GM21360 (cell line): Measurements from ENCODE around the gene NMNAT2.

ENCODE experiments used
- ATAC-seq: cut with Tn5 transposase; IDR thresholded peaks from one replicate; pipeline ENCODE4 v1.9.1; 2021; ENCODE audit warnings: mild to moderate bottlenecking, moderate library complexity; ENCODE audit not compliant: unreplicated experiment

Gene NMNAT2

DNA sequence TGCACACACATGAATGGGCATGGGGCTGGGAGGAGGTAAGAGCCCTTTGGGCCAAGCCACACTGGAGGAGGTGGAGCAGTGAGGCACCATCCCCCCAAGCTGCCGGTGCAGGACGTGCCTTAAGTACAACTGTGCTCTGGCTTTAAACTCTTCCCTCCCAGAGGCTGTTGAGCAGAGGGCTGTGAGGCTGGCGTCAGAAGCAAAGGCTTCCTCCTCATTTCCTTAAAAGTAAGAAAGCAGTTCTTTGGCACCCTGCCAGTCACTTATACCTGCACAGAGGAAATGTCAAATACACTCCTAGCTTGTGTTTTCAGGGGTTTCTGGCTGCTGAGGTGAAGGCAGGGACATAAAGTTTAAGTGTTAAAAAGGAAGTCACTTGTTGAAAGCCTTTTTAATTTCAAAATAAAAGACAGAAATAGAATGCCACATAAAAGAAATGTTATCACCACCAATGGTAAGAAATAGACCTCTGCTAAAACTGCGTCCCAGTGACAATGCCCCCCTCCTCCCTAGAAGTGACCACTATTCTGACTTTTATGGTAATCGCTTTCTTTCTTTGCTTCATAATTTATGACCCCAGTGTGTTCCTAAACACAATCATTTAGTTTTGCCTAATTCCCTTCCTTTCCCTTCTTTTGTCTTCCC is 199.1 kb downstream of the NMNAT2 start:
- no peak for ATAC-seq

DNA sequence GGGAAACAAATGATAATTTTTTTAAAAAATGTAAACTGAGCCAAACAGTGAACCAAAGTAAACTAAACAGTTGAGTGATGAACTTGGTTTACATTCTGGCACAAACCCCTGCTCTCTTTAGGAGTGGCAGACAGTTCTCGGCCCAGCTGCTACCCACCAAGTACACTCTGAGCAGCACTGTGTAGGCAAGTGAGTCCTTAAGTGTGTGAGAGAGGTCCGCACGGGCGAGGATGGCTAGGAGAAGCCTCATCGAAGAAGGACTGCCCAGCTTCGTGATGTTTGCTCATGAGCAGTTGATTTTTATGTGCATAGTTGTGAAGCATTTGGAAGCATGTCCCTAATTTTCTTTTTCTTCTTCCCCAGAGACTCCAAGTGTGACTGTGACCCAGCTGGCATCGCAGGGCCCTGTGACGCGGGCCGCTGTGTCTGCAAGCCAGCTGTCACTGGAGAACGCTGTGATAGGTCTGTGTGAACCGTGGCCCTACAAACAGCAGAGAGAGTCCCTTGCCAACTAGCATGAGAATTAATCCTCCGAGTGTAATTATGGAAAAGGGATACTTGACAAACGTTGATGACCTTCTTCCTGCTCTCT is 200.1 kb downstream of the NMNAT2 start:
- no peak for ATAC-seq

DNA sequence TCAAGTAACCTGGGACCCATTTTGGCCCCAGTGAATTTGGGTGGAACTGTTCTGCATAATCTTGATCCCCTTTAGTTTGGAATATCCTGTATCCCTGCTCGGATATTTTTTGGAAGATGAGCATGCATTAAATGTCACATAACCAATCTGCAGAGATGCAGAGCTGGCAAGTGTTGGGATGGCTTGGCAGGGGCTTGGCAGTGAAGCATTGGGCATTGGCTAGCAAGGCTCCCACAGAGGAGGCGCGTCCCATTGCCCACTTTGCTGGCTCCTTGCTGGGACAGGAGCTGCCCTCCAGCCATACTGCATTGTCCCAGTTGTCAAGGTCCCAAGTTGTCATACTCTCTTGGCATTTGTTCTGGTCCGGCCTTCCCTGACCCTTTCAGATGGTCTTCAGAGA is 202.2 kb downstream of the NMNAT2 start:
- ATAC-seq, result no peak

DNA sequence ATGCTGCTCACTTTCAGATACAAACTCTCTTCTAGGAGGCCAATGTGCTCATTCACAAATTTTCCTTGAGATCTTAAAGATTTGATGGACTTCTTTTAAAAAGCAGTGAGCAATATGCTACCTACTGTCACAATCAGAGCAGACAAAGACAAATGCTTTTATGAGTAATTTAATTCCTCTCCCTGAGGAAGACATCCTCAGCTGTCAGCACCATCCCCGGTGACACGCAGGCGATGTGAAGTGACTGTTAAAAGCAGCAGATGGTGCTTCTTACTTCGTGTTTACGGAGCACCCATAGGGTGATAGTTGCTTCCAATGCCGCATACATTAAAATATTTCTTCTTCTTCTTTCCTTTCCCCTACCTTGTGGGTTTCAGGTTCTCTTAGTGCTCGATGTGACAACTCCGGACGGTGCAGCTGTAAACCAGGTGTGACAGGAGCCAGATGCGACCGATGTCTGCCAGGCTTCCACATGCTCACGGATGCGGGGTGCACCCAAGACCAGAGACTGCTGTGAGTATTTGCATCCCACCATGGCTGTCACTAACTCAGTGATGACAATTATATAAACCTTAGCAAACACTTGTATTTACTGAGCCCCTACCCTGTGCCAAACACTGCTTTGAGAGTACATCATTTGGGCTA is 203.0 kb downstream of the NMNAT2 start:
- ATAC-seq, result no peak

DNA sequence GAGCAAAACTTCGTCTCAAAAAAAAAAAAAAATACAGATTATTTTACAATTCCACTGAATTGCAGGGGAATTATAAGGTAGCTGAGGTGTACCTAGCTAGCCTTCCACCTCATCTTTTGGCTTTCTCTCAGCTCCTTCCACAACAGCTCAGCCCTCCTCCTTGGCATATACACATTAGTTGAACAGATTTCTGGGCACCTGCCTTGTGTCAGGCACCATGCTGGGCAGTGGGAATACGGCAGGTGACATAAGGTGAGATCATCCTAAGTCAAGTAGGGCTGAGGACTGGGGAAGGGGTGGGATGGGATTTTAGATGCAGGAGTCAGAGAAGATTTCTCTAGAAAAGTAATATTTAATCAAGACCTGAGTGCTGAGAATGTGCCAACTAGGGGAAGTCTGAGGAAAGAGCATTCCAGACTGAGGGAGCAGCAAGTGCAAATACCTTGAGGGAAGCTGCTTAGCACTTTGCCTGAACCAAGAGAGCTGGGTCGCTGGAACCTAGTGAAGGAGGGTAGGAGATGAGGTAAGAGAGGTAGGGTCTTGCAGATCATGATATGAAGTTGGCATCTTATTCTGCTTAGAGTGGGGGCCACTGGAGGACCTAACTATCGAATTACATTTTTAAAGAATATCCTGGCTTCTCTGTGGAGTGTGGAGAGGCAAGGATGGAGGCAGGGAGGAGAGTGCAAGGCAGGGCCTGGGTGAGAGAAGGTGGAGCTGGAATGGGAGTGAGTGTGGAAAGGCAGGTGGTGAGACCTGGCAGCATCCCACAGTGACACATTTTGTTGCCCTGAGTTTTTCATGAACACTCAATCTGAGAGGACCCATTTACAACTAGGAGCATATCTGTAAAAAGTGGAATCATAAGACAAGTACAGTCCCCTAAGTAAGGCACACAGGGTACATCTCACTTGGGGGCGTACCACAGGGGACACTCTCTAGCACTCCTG is 203.9 kb downstream of the NMNAT2 start:
- no peak for ATAC-seq

DNA sequence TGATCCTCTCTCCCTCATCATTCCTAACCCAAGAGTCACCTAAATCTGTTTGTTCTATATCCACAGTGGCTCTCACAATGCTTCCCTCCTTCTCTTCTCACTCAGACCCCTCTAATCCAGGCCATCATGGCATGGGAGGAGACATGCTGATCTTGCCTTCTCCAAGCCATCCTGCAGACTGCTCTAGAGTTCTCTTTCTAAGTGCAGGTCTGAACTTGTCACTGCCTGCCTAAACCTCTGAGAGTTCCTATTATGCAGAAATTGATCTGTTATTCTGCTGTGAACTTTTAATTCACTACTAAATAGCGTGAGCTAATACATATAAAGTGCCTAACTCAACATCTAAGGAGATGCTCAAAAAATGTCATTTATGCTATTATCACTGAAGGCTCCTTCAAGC is 205.3 kb downstream of the NMNAT2 start:
- no peak for ATAC-seq

DNA sequence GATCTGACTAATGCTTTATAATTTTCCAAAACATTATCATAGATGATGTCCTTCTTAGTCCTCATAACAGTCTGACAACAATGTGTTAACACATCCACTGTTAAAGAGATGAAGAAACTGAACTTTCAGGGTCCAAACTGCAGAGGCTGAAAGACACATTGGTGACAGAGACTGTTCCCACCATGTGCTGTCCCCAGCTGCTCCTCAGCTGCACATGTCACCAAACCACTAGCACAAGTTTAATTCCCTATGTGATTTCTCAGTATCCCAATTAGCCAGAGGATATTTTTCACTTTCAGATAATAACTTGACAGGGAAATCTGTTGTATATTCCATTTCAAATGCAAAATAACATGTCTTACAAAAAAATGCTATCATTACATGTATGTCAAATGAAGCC is 207.5 kb downstream of the NMNAT2 start:
- no peak for ATAC-seq

DNA sequence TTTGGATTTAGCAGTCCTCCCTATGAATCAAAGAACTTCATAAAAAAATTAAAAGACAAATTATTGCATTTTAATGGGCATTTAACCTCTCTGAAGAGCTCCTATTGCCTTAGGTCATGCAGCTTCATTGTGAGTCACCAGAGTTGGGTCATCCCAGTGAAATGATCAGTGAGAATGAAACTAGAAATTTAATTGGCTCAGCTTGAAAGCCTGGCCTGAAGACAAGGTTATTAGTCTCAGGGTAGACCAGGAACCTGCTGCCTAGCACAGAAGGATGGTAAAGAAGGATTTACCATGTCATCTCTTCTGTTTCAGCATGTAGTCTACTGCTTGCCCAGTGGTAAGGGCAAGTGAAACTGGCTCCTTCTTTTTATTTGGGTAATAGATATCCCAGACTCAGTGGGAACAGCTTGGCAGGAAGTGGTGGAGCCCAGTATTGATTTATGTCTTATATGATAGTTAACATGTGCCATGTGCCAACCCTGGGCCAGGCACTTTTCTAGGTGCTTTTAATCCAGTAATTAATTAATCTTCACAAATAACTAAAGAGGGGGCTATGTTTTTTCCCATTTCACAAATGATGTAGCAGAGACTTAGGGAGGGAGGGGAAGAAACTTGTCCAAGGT is 208.5 kb downstream of the NMNAT2 start:
- ATAC-seq, result peak; percentile 84

DNA sequence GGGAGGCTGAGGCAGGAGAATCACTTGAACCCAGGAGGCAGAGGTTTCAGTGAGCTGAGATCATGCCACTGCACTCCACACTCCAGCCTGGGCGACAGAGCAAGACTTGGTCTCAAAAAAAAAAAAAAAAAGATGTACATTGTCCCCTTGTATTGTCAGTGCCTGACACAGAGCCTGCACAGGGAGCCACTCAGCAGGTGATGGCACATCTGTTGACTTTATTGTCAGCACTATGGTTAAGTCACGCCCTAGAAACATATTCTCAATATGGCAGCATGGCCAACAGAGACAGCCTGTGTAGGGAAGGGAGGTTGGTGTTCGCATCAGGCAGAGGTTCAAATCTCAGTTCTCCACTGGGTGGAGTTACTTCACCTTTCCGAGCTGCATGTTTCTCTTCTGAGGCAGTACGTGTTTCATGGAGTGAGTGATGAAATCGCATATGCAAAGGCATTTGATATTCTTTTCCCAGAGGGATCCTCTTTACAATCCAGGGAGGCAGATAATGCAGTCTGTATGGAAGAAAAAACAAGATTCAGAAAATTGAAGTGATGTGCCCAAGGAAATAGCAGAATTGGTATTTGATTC is 211.6 kb downstream of the NMNAT2 start:
- no peak for ATAC-seq

DNA sequence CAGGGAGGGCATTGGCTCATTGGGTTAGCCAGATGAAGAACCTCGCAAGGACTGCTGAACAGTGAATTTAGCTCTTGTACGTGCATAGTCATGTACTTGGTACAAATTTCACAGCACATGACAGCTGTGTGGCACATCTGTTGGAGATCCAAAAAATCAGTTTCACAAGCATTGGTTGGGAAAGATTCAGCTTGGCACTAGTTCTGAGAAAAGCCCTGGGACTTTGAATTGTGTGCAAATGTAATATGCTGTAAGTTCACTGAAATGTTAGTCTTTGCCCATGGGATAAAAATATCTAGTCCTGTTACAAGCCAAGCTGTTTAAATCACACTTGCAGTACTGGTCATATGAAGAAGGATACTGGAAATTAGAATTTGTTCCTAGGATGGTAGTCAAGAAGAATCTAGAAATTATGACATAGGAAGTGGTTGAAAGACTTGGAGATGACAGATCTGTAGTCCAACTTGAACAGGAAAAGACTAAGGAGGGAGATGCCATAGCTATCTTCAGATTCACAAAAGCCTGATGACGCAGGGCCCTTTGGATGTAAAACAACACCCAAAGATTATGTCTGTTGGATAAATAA is 212.9 kb downstream of the NMNAT2 start:
- no peak for ATAC-seq

DNA sequence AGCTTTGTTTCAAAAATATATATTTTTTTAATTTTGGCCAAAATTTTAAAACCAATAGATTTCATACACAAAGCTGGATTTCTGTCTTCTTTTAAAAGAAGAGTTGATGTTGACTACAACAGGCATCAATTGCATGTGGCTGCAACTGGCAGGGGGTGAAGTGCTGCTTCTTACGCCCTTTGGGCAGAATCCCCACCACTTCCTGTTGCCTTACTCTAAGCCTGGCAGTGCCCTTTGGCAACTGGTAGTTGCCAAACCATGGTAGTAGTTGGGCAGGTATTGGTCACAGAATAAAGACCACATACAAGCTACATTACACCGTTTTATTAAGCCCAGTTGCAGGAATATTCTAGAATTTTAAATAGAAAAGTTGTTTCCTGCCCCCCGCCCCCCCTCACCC is 215.1 kb downstream of the NMNAT2 start:
- ATAC-seq, result no peak

DNA sequence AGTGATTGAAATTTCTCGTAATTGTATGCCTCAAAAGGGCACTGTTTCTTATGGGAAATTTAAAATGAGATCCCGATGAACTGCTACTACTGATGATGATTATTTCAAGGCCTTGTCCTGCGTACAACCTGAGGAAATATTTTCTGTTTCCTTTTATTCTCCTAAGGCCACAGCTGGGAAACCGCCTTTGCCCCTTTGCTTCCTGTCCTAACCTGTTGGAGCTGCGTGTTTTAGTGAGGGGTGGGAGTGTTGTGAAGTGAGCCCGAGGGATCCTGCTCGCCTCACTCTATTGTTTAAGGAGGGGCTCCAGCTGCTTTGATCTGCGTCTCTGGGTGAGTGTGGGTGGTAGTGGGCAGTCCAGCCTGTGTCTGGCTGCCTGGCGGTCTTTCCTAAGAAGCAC is 217.7 kb downstream of the NMNAT2 start:
- no peak for ATAC-seq

DNA sequence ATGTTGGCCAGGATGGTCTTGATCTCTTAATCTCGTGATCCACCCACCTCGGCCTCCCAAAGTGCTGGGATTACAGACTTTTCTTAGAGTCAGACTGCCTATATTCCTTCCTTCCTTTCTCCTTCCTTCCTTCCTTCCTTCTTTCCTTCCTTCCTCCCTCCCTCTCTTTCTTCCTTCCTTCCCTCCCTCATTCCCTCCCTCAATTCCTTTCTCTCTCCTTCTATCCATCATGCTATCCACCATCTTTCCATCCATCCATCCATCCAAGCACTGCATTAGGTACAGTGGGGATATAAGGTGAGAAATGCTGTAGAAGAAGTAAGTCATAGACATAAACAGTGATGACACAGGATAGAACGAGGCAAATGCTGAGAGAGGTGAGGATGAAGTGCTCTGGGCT is 218.9 kb downstream of the NMNAT2 start:
- ATAC-seq, result no peak

DNA sequence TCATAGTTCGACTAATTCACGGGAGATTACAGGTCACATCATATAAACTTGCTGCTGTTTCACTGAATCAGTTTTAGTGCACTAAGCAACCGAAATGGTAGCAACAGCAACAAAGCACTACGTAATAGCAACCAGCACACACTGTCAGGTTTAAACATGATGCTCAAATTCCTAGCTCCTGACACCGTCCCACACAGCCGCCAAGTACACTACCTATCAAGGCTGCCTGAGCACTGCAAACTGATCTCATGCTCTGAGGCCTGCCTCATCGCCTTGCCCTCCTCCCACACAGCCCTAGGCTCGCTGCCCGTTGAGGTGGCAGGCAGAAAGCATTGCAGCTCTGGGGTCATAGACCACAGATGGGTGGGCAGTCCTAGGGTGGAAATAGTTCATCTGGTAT is 219.7 kb downstream of the NMNAT2 start:
- no peak for ATAC-seq
